ENCODE measurements around the gene SOWAHA. TPM values are rescaled to one million over a fixed set of nuclear protein-coding genes. Genes with fewer than 3 reads are reported as not detected.
A peak's percentile ranks its signal among the peaks of the same experiment; 100 is the strongest.

SOWAHA gene
- total and polyA plus RNA-seq, 2 donors (not counting 1 experiment from before 2014, with no cell fraction given): not detected

- Histone ChIP-seq H2AFZ (ENCODE audit: insufficient read depth, low read depth, low read length, poor library complexity, severe bottlenecking) (peak overlapping the region; percentile 64), H3K4me3 (ENCODE audit: control extremely low read depth in 1 of 5, extremely low read depth in 1 of 5, insufficient read depth in 1 of 5, low read depth in 2 of 5, low read length in 4 of 5) (peak overlapping the region in 3 of 5 experiments; percentile 11 to 51 (median 39)), H3K9ac (ENCODE audit: low read length) (peak overlapping the region; percentile 47), H3K79me2 (ENCODE audit: control insufficient read depth, insufficient read depth, low read length) (no peaks in the 10 kb centered on the region), H3K36me3 (replicated peaks in 1 of 2; ENCODE audit: control extremely low read depth in 1 of 2, control insufficient read depth in 1 of 2, extremely low read depth in 1 of 2, insufficient read depth in 2 of 2, low read length in 1 of 2) (no peaks in the 10 kb centered on the region), H3K4me2 (replicated peaks; ENCODE audit: low read depth, low read length, poor library complexity, severe bottlenecking) (peak overlapping the region; percentile 83), H3K9me3 (ENCODE audit: control extremely low read depth in 1 of 3, control insufficient read depth in 2 of 3, insufficient read depth in 1 of 3, low read length in 2 of 3) (peaks cover 0 to 4% (median 0%) of the 10 kb centered on the region in 3 donors), H3K27me3 (replicated peaks in 1 of 4; ENCODE audit: control extremely low read depth in 1 of 4, control insufficient read depth in 3 of 4, insufficient read depth in 4 of 4, low read length in 3 of 4) (peaks cover 0 to 84% (median 48%) of the 10 kb centered on the region in 4 experiments), H3K4me1 (ENCODE audit: control insufficient read depth in 2 of 2, insufficient read depth in 2 of 2, low read length in 2 of 2) (peaks cover 28 to 37% of the 10 kb centered on the region in 2 donors), H3K27ac (ENCODE audit: low read length in 2 of 2) (no peak overlapping the region), H4K20me1 (ENCODE audit: control insufficient read depth, insufficient read depth, low read length, poor library complexity, severe bottlenecking) (no peaks in the 10 kb centered on the region)
- Mint-ChIP-seq H3K4me3 (peak overlapping the region; percentile 47), H3K9me3 (ENCODE audit: insufficient read depth) (no peaks in the 10 kb centered on the region), H3K27ac (no peak overlapping the region), H3K4me1 (peaks cover 18% of the 10 kb centered on the region), H3K27me3 (peaks cover 35% of the 10 kb centered on the region)
- no peak for TF ChIP-seq EZH2 (IDR thresholded peaks at IDR 0.05; ENCODE audit: borderline replicate concordance, insufficient read depth, low read depth, low read length, poor library complexity, severe bottlenecking)
- TF ChIP-seq, protein P1, sequence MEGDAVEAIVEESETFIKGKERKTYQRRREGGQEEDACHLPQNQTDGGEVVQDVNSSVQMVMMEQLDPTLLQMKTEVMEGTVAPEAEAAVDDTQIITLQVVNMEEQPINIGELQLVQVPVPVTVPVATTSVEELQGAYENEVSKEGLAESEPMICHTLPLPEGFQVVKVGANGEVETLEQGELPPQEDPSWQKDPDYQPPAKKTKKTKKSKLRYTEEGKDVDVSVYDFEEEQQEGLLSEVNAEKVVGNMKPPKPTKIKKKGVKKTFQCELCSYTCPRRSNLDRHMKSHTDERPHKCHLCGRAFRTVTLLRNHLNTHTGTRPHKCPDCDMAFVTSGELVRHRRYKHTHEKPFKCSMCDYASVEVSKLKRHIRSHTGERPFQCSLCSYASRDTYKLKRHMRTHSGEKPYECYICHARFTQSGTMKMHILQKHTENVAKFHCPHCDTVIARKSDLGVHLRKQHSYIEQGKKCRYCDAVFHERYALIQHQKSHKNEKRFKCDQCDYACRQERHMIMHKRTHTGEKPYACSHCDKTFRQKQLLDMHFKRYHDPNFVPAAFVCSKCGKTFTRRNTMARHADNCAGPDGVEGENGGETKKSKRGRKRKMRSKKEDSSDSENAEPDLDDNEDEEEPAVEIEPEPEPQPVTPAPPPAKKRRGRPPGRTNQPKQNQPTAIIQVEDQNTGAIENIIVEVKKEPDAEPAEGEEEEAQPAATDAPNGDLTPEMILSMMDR (IDR thresholded peaks at IDR 0.05): no peak
- DNase-seq: peak; percentile 43
- ChIA-PET CTCF (interaction anchor here (1.0 to 1.9 kb wide), 5 partner anchors 14 to 325 kb away, joined by 3 to 5 read pairs (median 4); no protein-coding TSS in a partner anchor), POLR2A (no interaction called here)
- peak; percentile 6 for ATAC-seq (ENCODE audit: low read depth)
- intact Hi-C loops (cut with micrococcal nuclease): no loop called here
- 23% methylated on average over 71 of the region's 71 CpGs for WGBS (ENCODE audit: insufficient coverage)
These were observed 12.1 kb downstream of the SOWAHA start for GRCh38 chr5:132825033-132825833.
